Activated CD4-positive, alpha-beta T cell treated with anti-CD3 and anti-CD28 coated beads, Interleukin-2, amount 50 U/mL, for 16 hours (primary cell): ENCODE results near the gene CREB3L2.

ENCODE experiments used
- DNase-seq: peaks from one replicate; pipeline ENCODE4 v3.0.0-alpha.2; 2020

The CREB3L2 gene

DNA sequence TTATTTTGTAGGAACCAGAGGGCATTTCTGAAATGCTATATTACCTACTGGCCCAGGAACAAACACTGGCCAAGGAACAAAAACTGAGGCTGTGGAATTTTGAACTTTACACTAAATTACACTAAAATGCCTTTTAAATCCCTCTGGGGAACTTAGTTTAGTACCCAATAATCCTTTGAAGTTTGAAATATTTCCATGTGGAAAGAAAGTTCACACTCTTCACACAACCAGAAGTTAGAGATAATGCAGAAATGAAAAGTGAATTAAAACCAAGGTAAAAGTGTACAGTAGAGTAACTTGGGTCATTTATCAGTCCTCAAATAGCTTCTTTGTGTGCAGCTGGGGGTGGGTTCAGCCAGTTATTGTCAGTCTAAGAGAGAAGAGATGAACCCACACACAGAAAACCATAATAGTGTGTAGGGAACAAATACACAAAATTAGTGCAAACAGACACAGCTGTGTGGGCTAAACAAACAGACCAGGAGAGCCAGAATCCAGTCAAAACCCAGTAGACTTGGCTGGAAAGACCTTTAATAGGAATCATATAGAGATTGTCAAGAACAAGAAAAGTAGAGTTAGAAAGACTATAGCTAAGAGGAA lies 108.6 kb downstream of the CREB3L2 start:
- no peak for DNase-seq

- DNase-seq: no peak
Observed at GRCh38 chr7:137891016-137891655, 110.8 kb downstream of the CREB3L2 start.

DNA sequence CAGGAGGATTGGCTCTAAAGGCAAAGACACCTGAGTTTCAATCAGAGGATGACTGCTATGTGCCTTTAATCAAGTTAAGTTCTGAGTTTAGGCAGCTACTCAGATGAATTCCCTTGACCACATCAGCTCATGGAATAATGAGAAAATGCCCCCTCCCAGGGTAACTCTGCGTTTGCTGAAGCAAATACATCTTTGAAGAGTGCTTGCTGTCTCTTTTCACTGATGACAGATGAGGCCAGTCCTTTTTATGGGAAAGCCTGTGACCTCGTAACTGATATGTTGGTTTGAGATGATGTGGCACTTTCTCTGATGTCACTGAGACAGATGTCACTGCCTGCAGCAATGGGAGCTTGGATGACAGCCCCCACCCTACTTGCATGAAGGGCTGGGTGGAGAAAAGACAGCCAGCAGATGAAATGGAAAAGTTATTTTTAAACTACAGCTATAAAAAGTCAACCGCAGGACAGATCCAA lies 111.4 kb downstream of the CREB3L2 start:
- DNase-seq: peak; percentile 61

GRCh38 chr7:137888241-137888640 lies 113.6 kb downstream of the CREB3L2 start:
- DNase-seq: no peak

DNA sequence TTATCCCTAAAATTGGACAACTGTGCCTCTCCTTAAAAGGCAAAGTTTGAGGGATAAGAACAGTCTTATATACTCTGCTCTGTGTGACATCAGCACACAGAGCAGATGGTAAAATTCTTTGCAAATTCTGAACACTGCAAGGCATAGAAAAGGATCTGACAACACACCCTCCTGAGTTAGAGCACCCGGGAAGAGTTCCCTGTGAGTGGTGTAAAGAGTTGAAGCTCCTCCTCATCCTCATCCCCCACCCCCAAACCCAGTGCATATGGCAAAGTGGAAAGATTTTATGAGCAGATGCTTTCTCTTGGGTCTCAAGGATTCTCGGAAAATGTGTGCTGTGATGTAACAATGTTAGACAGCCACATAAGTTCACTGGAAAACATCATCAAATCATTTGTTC lies 115.1 kb downstream of the CREB3L2 start:
- DNase-seq: no peak

DNA sequence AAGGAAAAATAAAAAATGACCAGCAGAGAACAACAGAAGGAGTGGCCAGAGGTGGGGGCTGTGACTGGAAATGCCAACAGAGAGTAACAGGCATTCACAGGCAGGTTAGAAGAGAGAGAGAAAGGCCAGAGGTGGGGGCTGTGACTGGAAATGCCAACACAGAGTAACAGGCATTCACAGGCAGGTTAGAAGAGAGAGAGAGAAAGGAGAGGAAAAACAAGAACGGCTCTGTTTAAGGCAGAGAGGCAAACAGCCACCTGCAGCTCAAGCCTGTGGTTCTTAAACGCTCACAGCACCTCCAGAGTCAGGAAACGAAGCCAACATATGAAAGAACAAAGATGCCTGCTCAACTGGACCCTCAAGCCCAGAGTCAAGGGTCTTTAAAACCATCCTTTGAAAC lies 115.6 kb downstream of the CREB3L2 start:
- no peak for DNase-seq

GRCh38 chr7:137885678-137886077 lies 116.2 kb downstream of the CREB3L2 start:
- no peak for DNase-seq

DNA sequence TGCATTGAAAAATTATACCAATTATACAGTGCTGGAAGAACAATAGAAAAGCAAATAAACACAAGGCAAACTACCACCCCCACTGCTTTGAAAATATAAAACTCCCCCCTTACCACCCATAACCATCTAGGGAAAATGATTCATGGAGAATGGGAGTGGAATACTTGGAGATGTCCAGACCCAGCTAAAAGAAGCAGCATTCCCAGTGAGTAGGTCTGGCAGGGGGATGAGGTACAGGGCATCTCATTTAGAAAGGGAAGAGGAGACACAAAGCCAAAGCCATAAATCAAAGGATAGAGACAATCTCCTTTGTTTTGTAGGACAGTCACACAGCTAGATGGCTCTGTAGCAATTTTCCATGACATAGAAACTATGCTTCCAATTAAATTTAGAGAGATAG lies 119.1 kb downstream of the CREB3L2 start:
- no peak for DNase-seq

- peak; percentile 88 for DNase-seq
Observed at GRCh38 chr7:137882261-137882668, 119.6 kb downstream of the CREB3L2 start.

GRCh38 chr7:137881607-137882260 lies 120.2 kb downstream of the CREB3L2 start:
- DNase-seq: no peak

- no peak for DNase-seq
Observed at GRCh38 chr7:137880432-137880831, 121.5 kb downstream of the CREB3L2 start.

DNA sequence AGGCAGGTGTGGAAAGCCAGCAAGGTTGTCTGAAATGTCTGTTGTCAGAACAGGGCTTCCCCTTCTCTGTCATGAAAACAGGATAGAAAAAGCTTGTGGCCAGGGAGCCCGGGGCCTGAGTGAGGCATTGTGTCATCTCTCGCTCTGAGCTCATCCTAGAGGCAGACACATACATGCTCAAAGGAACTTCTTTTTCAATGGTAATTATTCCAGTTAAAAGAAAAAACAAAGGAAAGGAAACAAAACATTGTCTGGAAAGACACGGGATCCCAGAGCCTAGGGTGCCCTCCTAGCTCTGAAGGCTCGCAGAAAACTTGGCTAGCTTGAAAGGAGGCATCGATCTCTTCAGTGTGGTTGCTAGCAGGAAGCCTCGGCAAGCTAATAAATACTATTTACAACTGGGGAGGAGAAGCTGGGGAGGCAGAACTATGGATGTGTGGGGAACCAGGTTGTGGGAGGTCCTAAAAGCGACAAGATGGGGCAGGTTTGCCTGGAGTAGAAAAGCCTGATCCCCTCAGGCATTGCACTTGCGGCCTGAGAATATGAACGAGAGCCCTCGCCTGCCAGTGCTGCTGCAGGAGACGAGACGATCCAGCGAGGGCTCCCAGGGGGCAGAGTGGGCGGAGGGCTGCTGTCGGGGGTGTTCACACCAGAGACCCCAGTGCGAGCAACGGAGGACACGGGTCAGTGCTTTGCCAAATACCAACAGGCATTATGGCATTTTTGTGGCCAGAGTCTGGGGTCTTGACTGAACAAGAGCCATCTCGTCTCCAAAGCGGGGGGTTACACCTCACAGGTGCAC lies 122.3 kb downstream of the CREB3L2 start:
- peak; percentile 64 for DNase-seq

GRCh38 chr7:137878333-137878961 lies 123.4 kb downstream of the CREB3L2 start:
- DNase-seq: no peak

DNA sequence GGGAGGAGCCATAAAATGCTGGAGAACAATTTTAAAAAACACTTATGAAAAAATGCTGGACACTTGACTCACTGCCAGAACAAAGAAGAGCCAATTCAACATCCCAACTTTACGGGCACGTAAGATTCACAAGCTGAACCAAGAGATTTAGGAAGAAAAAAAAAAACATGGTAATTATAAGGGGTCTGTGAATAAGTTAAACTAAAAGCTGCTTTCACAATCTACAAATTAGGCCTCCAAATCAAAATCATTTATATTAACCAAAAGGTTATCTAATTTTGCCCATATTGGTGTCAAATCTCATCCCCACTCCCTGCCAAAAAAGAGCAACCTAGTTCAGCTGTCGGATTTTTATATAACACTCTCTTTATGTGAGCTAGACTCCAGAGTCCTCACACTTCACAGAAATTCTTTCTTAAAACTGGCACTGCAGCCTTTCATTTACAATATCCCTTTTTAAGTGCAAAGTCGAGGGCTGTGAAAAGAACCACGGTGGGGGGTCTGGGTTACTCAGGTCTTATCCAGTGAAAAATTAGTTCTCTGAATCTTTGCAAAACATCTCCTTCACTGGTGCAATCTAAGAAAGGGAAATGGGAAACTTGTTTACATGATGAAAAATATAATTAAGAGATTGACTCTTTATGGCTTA lies 124.7 kb downstream of the CREB3L2 start:
- DNase-seq: no peak

DNA sequence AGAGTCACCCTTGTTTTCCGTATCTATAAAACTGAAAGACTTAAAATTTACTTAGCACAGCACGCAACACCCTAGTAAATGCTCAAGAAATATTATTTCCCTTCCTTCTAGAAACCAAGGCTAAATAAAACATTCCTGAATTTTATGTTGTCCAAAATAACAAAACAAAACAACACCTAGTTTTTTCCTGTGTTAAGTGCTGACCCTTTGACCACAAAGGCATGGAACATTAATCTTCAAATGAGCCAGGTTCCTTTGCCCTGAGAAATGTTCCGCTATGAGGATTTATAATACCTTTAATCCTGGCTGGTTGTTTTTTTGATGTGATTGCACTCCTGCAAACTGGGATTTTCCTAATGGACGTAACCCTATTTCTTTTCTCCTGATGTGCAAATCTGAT lies 126.1 kb downstream of the CREB3L2 start:
- no peak for DNase-seq

DNA sequence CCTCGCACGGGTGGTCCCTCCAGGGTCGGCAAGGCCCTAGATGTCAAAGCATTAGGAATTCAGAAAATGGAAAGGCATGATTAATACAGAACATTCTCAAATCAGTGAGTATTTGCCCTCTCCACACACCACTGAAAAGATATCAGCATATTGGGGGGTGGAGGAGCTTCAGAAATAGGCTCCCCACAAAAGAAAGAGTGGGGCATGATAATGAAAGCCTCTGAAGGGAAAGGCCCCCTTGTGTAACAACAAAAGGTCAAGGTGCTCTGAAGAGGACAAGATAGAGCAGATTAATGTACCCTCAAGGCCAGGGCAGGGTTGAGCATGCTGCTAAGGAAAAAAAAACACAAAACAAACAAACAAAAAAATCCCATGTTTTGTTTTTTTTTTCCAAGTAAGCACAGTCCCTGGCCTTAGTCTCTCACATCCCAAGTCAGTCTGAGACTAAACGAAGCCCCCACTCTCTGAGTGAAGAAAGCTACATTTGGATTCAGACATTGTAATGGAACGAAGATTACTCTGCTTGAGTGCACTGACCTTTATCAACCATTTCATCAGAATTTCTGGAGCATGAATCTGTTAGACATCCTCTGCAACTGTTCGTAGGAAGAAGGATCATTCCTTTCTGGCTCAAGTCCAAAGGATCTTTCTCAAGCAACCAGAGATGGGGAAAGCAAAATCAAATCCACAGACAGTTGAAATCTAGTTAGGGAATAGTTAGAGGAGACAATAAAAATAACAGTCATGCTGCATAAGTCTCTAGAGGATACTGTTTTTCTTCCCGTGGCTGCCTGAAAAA lies 127.7 kb downstream of the CREB3L2 start:
- DNase-seq: no peak

- peak; percentile 72 for DNase-seq
Observed at GRCh38 chr7:137873524-137873923, 128.4 kb downstream of the CREB3L2 start.

GRCh38 chr7:137871170-137871915 lies 130.5 kb downstream of the CREB3L2 start:
- DNase-seq: no peak

DNA sequence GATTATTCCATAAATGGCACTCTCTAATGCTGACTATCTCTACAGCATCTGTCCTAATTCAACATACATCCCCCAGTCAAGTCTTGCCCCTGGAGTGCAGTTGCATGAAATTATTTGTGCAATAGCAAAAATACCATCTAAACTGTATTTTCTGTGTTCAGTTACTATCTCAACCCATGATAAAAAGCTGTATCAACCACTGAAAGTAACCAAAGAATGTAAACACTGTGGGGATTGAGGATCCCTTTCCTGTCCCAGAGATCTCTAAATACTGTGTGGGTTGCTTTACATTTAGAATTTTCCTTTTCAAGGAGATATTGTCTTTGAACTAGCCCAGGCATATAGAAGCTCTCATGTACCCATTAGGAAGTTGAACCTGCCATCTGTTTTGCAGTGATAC lies 131.2 kb downstream of the CREB3L2 start:
- no peak for DNase-seq

- DNase-seq: no peak
Observed at GRCh38 chr7:137870078-137870477, 131.8 kb downstream of the CREB3L2 start.

GRCh38 chr7:137869260-137869659 lies 132.6 kb downstream of the CREB3L2 start:
- no peak for DNase-seq
